GM18858 (cell line): ENCODE data around the gene ZNF223.

Experiments
- ATAC-seq: cut with Tn5 transposase; IDR thresholded peaks from one replicate; pipeline ENCODE4 v1.9.1; 2021; ENCODE audit not compliant: unreplicated experiment

The ZNF223 gene

GRCh38 chr19:44051650-44052402 lies at the start of gene ZNF223:
ZNF223 (plus strand) TSS chr19:44052036; CDS start chr19:44055177, 3,141 bp downstream.
- ATAC-seq = no peak

GRCh38 chr19:44002212-44002565 lies 49.6 kb upstream of the ZNF223 start:
- no peak for ATAC-seq

GRCh38 chr19:44002566-44003460 lies 49.0 kb upstream of the ZNF223 start, which contains the start of gene ZNF230:
ZNF230 (plus strand) TSS chr19:44002957; CDS start chr19:44007079, 4,122 bp downstream.
- ATAC-seq = peak; percentile 75

GRCh38 chr19:44003461-44004009 lies 48.3 kb upstream of the ZNF223 start:
- ATAC-seq = peak; percentile 28

- no peak for ATAC-seq
These were observed 45.9 kb upstream of the ZNF223 start for GRCh38 chr19:44005973-44006372.

- no peak for ATAC-seq
These were observed 44.4 kb upstream of the ZNF223 start for GRCh38 chr19:44007473-44007872.

- ATAC-seq = no peak
These were observed 41.4 kb upstream of the ZNF223 start for GRCh38 chr19:44010468-44010867.

- ATAC-seq = no peak
These were observed 32.3 kb upstream of the ZNF223 start for GRCh38 chr19:44019498-44019897.

GRCh38 chr19:44021221-44021620 lies 30.6 kb upstream of the ZNF223 start:
- no peak for ATAC-seq

- no peak for ATAC-seq
These were observed 27.0 kb upstream of the ZNF223 start for GRCh38 chr19:44024900-44025216.

GRCh38 chr19:44025217-44025936 lies 26.5 kb upstream of the ZNF223 start, which contains the start of gene ZNF222:
ZNF222 (plus strand) TSS chr19:44025379; CDS start chr19:44025437, 58 bp downstream.
- ATAC-seq = peak; percentile 82

GRCh38 chr19:44026622-44027021 lies 25.2 kb upstream of the ZNF223 start:
- ATAC-seq = no peak

GRCh38 chr19:44032001-44032610 lies 19.7 kb upstream of the ZNF223 start:
- ATAC-seq = no peak

- no peak for ATAC-seq
These were observed 9.7 kb upstream of the ZNF223 start for GRCh38 chr19:44042147-44042546.

GRCh38 chr19:44050740-44051649 lies 841 bp upstream of the ZNF223 start:
- ATAC-seq = no peak

GRCh38 chr19:44055870-44056269 lies 4.0 kb downstream of the ZNF223 start:
- no peak for ATAC-seq

GRCh38 chr19:44059229-44059628 lies 7.4 kb downstream of the ZNF223 start:
- ATAC-seq = no peak

- ATAC-seq = no peak
These were observed 9.2 kb downstream of the ZNF223 start for GRCh38 chr19:44061038-44061437.

- no peak for ATAC-seq
These were observed 14.5 kb downstream of the ZNF223 start for GRCh38 chr19:44066305-44066704.

GRCh38 chr19:44069415-44069814 lies 17.6 kb downstream of the ZNF223 start:
- ATAC-seq = no peak
